ENCODE results near the gene SEC63.
"Not testable (repeated sequence)": the region's sequence is repeated elsewhere in the genome, so short reads cannot be mapped to it uniquely, and the experiment has no call there.

Gene SEC63

GRCh38 chr6:107866606-107867301 is 91.3 kb downstream of the SEC63 start:
- Histone ChIP-seq H3K4me3 (ENCODE audit: low read depth in 1 of 2, low read length in 1 of 2) (no peak overlapping the region), H3K9me3 (no peaks in the 10 kb centered on the region), H3K36me3 (peaks cover 37% of the 10 kb centered on the region), H3K27ac (no peak overlapping the region), H3K4me1 (ENCODE audit: control insufficient read depth in 1 of 2, insufficient read depth in 1 of 2, low read depth in 1 of 2, low read length in 1 of 2) (no peaks in the 10 kb centered on the region), H3K27me3 (no peaks in the 10 kb centered on the region)
- TF ChIP-seq, protein P1, sequence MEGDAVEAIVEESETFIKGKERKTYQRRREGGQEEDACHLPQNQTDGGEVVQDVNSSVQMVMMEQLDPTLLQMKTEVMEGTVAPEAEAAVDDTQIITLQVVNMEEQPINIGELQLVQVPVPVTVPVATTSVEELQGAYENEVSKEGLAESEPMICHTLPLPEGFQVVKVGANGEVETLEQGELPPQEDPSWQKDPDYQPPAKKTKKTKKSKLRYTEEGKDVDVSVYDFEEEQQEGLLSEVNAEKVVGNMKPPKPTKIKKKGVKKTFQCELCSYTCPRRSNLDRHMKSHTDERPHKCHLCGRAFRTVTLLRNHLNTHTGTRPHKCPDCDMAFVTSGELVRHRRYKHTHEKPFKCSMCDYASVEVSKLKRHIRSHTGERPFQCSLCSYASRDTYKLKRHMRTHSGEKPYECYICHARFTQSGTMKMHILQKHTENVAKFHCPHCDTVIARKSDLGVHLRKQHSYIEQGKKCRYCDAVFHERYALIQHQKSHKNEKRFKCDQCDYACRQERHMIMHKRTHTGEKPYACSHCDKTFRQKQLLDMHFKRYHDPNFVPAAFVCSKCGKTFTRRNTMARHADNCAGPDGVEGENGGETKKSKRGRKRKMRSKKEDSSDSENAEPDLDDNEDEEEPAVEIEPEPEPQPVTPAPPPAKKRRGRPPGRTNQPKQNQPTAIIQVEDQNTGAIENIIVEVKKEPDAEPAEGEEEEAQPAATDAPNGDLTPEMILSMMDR (IDR thresholded peaks at IDR 0.05) = no peak

DNA sequence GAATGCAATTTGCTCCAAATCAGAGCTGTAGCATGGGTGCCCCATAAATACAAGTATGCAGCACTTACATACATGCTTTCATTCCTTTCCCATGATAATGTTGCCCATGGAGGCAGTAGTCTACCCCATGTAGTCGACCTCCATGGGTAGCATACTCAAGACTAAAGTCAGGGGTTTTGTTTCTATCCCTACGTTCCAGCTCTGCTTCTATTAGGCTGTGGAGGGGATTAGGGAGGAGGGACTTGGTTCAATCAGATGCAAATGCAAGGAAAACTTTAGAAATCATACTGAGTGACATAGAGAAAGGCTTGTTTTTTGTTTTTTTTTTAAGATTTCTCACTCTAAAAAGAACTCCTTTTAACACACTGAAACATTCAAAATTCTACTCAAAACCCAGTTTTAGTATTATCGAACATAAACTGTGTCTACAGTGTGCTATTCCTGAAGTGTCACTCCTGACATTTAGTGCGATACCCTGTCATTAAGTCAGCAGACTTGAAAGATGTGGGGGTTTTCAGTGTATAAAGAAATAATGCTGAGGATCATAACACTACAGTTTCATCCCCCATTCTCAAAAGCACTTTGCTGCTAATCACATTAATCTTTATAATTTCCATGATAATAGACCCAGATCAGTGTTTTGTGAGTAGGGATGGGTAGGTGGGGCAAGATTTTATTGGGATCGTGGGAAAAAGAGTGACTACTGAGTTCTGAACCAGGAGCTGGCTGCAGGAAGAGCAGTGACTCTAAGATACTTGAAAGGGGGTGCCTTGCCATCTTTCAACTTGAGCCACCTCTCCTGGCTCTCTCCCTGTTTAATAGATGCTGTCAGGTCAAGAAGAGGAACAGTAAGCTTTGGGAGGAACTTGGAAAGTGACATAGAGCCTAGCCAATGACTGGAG is 93.5 kb downstream of the SEC63 start:
- H3K27ac ChIP-seq = no peak overlapping the region
- H3K27me3 ChIP-seq = no peaks in the 10 kb centered on the region
- no peaks in the 10 kb centered on the region for H3K4me1 ChIP-seq (ENCODE audit: control insufficient read depth in 1 of 2, insufficient read depth in 1 of 2, low read depth in 1 of 2, low read length in 1 of 2)
- no peaks in the 10 kb centered on the region for H3K9me3 ChIP-seq
- TF ChIP-seq, protein P1 (IDR thresholded peaks at IDR 0.05) = no peak
- no peak overlapping the region for H3K4me3 ChIP-seq (ENCODE audit: low read depth in 1 of 2, low read length in 1 of 2)
- H3K36me3 ChIP-seq = peaks cover 17% of the 10 kb centered on the region

- Histone ChIP-seq H3K4me3 (ENCODE audit: low read depth in 1 of 2, low read length in 1 of 2) (no peak overlapping the region), H3K36me3 (peaks cover 4% of the 10 kb centered on the region), H3K4me1 (ENCODE audit: control insufficient read depth in 1 of 2, insufficient read depth in 1 of 2, low read depth in 1 of 2, low read length in 1 of 2) (no peaks in the 10 kb centered on the region), H3K27me3 (no peaks in the 10 kb centered on the region), H3K27ac (no peak overlapping the region), H3K9me3 (no peaks in the 10 kb centered on the region)
- TF ChIP-seq, protein P1 (IDR thresholded peaks at IDR 0.05) = no peak
Measured at GRCh38 chr6:107862383-107862782, 95.6 kb downstream of the SEC63 start.

DNA sequence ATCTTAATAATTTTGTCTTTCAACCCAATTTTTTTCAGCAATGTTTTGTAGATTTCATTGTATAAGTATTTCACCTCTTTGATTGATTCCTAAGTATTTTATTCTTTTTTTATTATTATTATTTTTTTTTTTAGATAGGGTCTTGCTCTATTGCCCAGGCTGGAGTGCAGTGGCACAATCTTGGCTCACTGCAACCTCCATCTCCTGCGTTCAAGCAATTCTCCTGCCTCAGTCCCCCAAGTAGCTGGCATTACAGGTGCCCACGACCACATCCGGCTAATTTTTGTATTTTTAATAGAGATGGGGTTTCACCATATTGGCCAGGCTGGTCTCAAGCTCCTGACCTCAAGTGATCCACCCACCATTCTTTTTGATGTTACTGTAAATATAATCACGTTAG is 97.0 kb downstream of the SEC63 start:
- H3K4me3 ChIP-seq (ENCODE audit: low read depth in 1 of 2, low read length in 1 of 2); H3K9me3 ChIP-seq; H3K27ac ChIP-seq; H3K36me3 ChIP-seq; H3K27me3 ChIP-seq; H3K4me1 ChIP-seq (ENCODE audit: control insufficient read depth in 1 of 2, insufficient read depth in 1 of 2, low read depth in 1 of 2, low read length in 1 of 2): not testable (repeated sequence)

GRCh38 chr6:107860144-107860543 is 97.9 kb downstream of the SEC63 start:
- H3K4me1 ChIP-seq (ENCODE audit: control insufficient read depth in 1 of 2, insufficient read depth in 1 of 2, low read depth in 1 of 2, low read length in 1 of 2); H3K9me3 ChIP-seq; H3K27ac ChIP-seq; H3K36me3 ChIP-seq; H3K27me3 ChIP-seq; H3K4me3 ChIP-seq (ENCODE audit: low read depth in 1 of 2, low read length in 1 of 2): not testable (repeated sequence)

DNA sequence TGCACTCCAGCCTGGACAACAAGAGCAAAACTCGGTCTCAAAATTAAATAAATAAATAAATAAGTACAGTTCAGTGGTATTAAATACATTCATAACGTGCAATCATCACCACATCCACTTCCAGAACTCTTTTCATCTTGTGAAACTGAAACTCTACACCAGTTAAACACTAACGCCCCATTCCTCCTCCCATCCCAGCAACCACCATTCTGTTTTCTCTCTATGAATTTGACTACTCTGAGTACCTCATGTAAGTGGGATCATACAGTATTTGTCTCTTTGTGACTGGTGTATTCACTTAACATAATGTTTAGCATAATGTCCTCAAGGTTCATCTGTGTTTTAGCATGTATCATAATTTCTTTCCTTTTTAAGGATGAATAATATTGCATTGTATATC is 104.8 kb downstream of the SEC63 start:
- Histone ChIP-seq H3K4me1 (ENCODE audit: control insufficient read depth in 1 of 2, insufficient read depth in 1 of 2, low read depth in 1 of 2, low read length in 1 of 2) (peaks cover 4 to 5% of the 10 kb centered on the region in 2 experiments), H3K4me3 (ENCODE audit: low read depth in 1 of 2, low read length in 1 of 2) (no peak overlapping the region), H3K36me3 (no peaks in the 10 kb centered on the region), H3K9me3 (no peaks in the 10 kb centered on the region), H3K27ac (no peak overlapping the region), H3K27me3 (peaks cover 16% of the 10 kb centered on the region)
- TF ChIP-seq, protein P1 (IDR thresholded peaks at IDR 0.05) = no peak
